Measurements from ENCODE around the gene KRTAP5-5.
"Not testable (repeated sequence)": the region's sequence is repeated elsewhere in the genome, so short reads cannot be mapped to it uniquely, and the experiment has no call there.

The KRTAP5-5 gene

DNA sequence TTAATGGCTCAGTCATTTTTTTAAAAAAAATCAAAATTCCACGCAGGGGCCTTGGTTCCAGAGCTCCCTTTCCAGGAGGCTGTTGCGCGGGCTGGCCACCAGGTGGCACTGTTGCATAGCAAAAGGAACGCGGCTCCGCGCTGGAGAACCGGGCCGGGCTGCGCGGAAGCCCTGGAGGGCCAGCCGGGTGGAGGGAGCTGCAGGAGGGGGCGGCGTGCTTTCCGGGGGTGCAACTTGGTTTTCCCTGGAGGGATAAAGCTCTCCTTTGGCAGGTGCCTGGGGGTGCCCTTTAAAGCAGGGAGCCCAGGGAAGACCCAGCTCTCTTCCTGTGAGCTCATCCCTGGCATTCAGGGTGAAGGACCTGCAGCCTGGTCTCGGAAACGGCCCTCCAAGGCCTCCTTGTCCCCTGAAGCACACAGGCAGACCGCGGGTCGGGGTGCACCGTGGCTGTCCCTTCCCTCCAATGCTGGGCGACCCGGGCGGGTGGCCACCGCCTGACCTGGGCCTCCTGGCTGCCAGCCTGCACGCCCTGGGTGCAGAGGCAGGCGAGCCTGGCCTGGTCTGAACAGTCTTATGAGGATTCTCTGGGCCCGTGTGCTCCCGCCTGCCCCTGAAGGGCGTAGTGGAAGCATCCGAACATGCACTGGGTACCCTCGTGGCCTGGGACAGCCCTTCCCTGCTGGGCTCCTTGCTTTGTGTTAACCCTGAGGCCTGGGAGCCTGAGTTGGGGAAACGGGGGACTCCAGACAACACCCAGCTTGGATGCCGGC, 23.4 kb downstream of the KRTAP5-5 start:
- Mint-ChIP-seq H3K9me3 (no peaks in the 10 kb centered on the region), H3K4me1 (no peaks in the 10 kb centered on the region), H3K27me3 (peaks cover 12% of the 10 kb centered on the region), H3K4me3 (no peak overlapping the region), H3K27ac (no peak overlapping the region), H3K36me3 (no peaks in the 10 kb centered on the region)
- DNase-seq (ENCODE audit: low spot score in 2 of 2) (peak; percentile 84 to 89), ATAC-seq (ENCODE audit: low read depth) (peak; percentile 80)

DNA sequence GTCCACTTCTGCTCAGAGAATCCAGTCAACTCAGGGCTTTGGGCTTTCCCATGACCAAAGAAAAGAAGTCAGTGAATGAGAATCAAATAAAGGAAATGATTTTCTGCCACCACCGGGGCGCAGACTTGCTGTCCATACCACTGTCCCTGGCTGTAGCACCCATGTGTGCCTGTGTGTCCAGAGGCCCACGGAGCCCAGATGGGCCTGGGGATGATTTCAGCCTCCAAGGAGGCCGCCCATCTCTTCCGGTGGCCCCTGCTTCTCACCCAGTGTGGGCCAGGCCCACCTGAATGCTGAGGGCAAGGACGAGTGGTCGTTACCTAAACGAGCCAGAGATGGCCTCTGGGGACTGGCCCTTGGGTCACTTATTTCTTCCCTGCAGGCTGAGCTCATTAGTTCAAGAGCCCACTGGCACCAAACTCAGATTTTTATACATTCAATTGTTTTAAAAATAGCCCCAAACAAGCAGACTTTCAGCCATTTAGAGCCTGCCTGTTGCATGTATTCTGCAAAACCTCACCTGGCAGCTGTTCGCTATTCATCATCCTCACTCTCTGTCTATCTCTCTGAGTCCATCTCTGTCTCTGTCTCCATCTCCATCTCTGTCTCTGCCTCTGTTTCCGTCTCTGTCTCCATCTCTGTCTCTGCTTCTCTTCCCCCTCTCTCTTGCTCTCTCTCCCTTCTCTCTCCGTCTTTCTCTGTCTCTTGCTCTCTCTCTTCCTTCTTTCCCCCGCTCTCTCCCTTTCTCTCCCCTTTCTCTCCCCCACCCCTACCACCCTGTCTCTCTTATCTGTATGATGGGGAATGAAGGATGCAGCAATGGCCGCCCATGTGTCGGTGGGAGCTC, 24.2 kb downstream of the KRTAP5-5 start:
- peaks cover 15% of the 10 kb centered on the region for H3K27me3 Mint-ChIP-seq

DNA sequence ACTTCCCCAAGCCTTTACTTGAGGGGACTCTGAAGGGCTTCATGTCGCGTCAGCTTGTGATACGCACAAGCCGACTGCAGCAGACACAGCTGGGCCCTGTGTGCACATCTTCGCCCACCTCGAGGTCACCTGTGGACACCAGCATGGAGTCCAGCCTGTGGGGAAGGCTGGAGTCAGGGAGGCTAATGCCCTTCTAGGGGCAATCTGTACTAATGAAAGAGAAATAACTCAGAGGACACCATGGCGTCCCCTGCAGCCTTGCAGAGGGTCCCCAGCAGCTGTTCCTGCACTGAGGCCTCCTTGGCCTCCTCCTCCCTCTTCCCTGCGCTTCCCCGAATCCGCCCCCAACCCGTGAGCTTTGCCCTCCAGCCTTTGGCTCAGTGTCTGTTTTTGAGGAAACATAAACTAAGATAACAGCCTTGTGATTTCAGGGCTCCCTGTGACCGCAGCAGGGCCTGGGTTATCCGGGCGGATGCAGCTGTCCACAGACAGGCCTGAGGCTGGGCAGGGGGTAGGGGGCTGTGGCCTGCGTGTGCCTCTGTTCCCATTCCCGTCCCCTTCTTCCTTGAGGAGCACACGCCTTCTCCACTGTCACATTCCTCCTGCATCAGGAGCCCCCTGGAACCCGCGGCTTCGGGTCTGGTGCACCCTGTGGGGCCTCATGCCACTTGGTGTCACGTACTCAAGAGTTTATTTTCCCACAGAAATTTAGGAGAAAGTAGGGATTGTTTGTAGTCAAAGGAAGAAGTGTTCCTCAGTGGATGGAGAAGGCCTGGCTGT, 25.0 kb downstream of the KRTAP5-5 start:
- H3K4me3 Mint-ChIP-seq, result no peak overlapping the region
- no peaks in the 10 kb centered on the region for H3K36me3 Mint-ChIP-seq
- peaks cover 15% of the 10 kb centered on the region for H3K27me3 Mint-ChIP-seq
- H3K27ac Mint-ChIP-seq, result no peak overlapping the region
- H3K4me1 Mint-ChIP-seq, result no peaks in the 10 kb centered on the region
- no peaks in the 10 kb centered on the region for H3K9me3 Mint-ChIP-seq
- ATAC-seq (ENCODE audit: low read depth) (no peak), DNase-seq (ENCODE audit: low spot score in 2 of 2) (no peak)

More for the DNA sequence above, 24.2 kb downstream of the KRTAP5-5 start:
- no peak for ATAC-seq (ENCODE audit: low read depth)
- DNase-seq (ENCODE audit: low spot score in 2 of 2), result no peak
- no peaks in the 10 kb centered on the region for H3K4me1 Mint-ChIP-seq
- H3K4me3 Mint-ChIP-seq, result no peak overlapping the region
- no peaks in the 10 kb centered on the region for H3K9me3 Mint-ChIP-seq
- no peaks in the 10 kb centered on the region for H3K36me3 Mint-ChIP-seq
- no peak overlapping the region for H3K27ac Mint-ChIP-seq

DNA sequence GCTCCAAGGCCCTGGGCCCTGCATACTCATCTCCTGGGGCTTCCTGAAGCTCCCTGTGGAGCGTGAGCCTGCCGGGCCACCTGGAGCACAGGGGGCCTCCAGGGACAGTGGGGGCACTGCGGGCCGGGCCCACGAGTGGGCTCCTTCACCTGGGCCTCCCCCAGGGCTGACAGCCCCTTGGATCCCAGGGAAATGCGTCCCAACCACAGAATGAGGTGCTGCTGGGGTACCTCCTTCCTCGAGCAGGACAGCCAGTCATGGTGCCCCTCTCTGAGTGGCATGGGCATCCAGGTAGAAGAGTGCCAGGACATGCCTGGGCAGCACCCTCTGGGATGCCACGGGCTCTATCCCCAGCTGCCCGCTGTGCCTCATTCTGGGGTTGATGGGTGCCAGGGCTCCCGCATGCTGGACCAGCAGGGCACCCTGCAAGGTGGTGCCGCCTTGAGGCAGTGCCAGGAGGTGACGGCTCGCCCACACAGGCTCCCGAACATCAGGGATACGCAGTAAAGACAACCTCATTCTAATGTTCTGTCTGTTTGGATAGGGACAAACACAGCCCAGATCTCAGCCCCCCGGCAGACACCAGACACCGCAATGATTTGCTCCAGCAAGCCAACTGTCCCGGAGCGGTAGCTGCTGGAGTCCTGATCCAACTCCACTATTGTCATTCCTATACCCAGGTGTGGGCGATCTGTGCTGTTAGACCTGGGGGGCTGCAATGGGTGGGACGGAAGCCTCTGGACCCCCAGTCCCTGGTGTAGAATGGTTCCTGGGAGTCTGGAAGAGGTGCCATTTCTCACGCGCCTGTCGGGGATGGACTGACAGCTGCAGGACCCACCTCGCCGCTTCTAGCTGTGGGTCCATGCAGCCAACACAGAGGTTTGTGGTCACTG, 25.8 kb downstream of the KRTAP5-5 start:
- ATAC-seq (ENCODE audit: low read depth), result no peak

DNA sequence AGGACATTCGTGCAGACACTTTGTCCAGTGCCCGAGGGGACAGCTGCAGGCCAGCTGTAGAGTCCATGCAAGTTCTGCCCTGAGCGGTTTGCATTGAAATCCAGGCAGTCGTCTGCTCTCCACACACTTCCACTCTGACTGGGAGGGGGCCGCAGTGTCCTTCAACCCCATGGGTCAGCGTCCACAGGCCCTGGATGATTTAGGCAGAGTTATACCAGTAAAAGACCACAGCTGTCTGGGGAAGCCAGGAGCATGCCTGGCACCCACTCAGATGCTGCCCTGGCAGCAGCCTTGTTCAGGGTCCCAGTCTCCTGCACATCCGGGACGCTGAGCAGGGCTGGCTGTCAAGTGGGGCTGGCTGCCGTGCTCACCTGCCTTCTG, 26.5 kb downstream of the KRTAP5-5 start:
- ATAC-seq (ENCODE audit: low read depth) (no peak), DNase-seq (ENCODE audit: low spot score in 2 of 2) (no peak)
- Mint-ChIP-seq H3K4me1 (no peaks in the 10 kb centered on the region), H3K27me3 (peaks cover 23% of the 10 kb centered on the region), H3K9me3 (no peaks in the 10 kb centered on the region), H3K4me3 (no peak overlapping the region), H3K36me3 (no peaks in the 10 kb centered on the region), H3K27ac (no peak overlapping the region)

More for the DNA sequence above, 25.8 kb downstream of the KRTAP5-5 start:
- H3K9me3 Mint-ChIP-seq, result no peaks in the 10 kb centered on the region
- H3K4me3 Mint-ChIP-seq, result no peak overlapping the region
- H3K27ac Mint-ChIP-seq, result no peak overlapping the region
- no peaks in the 10 kb centered on the region for H3K36me3 Mint-ChIP-seq
- DNase-seq (ENCODE audit: low spot score in 2 of 2), result no peak
- H3K27me3 Mint-ChIP-seq, result peaks cover 21% of the 10 kb centered on the region
- H3K4me1 Mint-ChIP-seq, result no peaks in the 10 kb centered on the region

DNA sequence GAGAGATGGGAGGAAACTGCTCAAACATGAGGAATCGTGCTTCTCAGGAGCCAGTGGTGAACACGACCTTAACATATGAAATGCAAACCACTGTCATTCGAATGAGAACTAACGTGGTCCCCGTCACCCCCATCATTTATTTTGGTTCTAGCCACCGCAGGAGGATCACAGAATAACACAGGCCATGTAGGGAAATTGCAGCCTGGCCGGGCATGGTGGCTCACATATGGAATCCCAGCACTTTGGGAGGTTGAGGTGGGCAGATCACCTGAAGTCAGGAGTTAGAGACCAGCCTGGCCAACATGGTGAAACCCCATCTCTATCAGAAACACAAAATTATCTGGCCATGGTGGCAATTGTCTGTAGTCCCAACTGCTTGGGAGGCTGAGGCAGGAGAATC, 27.1 kb downstream of the KRTAP5-5 start:
- peaks cover 23% of the 10 kb centered on the region for H3K27me3 Mint-ChIP-seq
- H3K4me3 Mint-ChIP-seq, result no peak overlapping the region
- no peaks in the 10 kb centered on the region for H3K9me3 Mint-ChIP-seq
- DNase-seq (ENCODE audit: low spot score in 2 of 2), result no peak
- no peak overlapping the region for H3K27ac Mint-ChIP-seq
- H3K36me3 Mint-ChIP-seq, result no peaks in the 10 kb centered on the region
- no peak for ATAC-seq (ENCODE audit: low read depth)
- H3K4me1 Mint-ChIP-seq, result no peaks in the 10 kb centered on the region

DNA sequence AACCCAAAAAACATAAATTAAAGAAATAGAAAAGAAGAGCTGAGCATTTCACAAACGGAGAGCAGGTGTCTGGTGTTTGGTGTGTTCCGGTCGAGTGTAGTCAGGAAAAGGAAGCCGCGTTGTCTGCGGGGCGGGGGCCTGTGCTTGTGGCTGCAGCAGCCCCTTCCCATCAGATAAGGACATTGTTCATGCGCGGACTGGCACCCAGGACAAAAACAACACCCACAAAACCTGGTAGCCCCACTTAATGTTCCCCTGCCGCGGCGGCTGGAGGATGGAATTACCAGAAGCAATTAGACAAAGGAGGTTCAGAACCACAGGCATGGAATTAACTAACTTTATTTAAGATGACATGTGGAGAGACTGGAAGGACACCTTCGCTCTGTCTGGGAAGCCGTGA, 29.9 kb downstream of the KRTAP5-5 start:
- Mint-ChIP-seq H3K27me3 (peaks cover 21% of the 10 kb centered on the region), H3K4me3 (no peak overlapping the region), H3K4me1 (no peaks in the 10 kb centered on the region), H3K36me3 (no peaks in the 10 kb centered on the region), H3K27ac (no peak overlapping the region), H3K9me3 (no peaks in the 10 kb centered on the region)
- DNase-seq (ENCODE audit: low spot score in 2 of 2) (no peak), ATAC-seq (ENCODE audit: low read depth) (no peak)

DNA sequence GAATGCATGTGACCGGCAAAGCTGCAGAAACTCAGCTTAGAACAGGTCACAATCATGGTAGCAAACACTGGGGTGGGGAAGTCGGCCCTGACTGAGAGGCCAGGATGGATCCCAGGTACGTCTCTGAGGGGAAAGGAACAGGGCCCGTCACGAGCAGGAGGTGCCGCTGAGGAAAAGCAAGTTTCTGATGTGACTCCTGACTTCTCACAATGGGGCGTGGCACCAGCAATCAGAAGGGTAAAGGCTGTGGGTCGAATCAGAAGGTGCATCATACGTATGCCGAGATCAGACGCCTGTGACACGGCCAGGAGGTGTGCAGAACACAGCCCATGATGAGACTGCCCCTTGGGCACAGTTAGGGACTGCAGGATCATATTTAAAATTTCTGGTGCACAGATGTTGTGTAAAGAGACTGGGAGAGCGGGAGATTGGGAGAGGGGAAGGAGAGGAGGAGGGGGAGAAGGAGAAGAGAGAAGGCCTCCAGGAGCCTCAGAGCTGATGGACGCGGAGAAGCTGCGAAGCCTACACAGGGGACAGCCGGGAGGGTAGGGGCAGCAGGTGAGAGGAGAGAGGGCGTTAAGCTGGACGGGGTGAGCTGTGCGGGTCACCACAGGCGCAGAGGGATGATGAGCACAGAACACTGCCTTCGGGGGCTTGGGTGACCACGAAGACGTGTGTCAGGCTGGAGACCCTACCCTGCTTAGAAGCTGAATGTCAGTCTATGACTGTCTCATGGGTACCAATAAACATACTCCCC, 30.7 kb downstream of the KRTAP5-5 start:
- Mint-ChIP-seq H3K27ac (no peak overlapping the region), H3K9me3 (no peaks in the 10 kb centered on the region), H3K36me3 (no peaks in the 10 kb centered on the region), H3K4me3 (no peak overlapping the region), H3K27me3 (peaks cover 20% of the 10 kb centered on the region), H3K4me1 (no peaks in the 10 kb centered on the region)
- DNase-seq (ENCODE audit: low spot score in 2 of 2), result no peak
- no peak for ATAC-seq (ENCODE audit: low read depth)

DNA sequence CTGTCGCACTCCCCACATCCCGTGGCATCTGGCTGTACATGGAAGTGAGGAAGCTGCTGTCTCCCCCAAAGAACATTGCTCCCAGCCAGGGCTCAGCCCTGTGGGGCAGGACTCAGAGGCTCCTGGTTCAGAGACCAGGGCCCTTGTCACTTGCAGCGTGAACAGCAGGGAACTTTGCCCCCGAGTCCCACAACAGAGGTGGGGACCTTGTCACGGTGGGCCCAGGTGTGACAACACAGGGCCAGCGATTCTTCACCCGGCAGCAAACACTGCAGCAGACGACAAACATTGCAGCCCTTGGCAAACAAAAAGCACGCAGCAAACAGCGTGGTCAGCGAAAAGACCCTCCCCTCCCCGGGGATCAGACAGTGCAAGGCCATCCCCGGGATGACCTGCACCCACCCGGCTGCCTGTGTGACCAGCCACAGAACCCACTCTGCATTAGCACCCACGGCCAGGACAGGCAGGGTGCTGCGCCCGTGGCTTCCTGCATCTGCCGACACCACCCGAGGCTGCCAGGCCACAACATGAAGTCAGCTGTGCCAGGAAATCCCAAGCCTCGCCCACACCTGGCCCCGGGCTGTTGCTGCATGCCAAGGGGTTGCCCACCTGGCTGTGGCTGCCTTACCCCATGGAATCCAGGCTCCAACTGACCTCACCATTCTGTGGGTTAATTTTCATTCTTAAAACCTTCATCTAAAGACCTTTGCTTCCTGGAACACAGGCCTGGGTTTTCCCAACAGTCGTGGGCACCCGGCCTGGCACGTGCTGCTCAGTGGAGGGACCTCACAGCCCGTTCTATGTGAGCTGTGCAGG, 32.1 kb downstream of the KRTAP5-5 start:
- DNase-seq (ENCODE audit: low spot score in 2 of 2); H3K4me3 Mint-ChIP-seq; ATAC-seq (ENCODE audit: low read depth); H3K27ac Mint-ChIP-seq; H3K4me1 Mint-ChIP-seq; H3K36me3 Mint-ChIP-seq; H3K9me3 Mint-ChIP-seq: not testable (repeated sequence)
- H3K27me3 Mint-ChIP-seq, result peaks cover 21% of the 10 kb centered on the region

DNA sequence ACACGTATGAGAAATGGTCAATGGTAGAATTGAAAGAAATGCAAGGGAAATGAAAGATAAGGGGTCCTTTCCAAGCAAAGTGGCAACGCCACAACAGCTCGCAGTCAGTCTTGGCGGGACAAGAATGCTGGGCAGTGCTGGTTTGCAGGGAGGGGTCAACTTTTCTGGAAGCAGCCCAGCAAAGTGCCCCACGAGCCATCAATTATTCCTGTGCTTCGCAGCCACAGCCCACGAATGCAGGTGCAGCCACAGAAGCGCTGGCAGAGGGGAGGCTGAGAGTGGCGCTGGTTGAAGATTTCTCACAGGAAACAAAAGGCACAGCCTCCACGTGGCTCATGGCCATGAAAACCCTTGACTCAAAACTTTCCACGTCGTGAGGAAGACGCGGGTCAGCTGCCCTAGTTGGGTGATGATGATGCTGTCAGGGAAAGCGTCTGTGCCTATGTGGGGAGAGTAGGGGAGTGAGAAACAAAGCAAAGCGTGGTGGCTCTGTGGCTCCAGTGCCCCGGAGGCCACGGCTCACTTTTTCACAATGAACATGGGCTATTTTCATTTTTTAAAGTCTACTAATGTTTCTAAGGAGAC, 33.2 kb downstream of the KRTAP5-5 start:
- H3K27me3 Mint-ChIP-seq, result peaks cover 18% of the 10 kb centered on the region
- H3K9me3 Mint-ChIP-seq; H3K4me1 Mint-ChIP-seq; H3K4me3 Mint-ChIP-seq; H3K27ac Mint-ChIP-seq; ATAC-seq (ENCODE audit: low read depth); DNase-seq (ENCODE audit: low spot score in 2 of 2); H3K36me3 Mint-ChIP-seq: not testable (repeated sequence)

DNA sequence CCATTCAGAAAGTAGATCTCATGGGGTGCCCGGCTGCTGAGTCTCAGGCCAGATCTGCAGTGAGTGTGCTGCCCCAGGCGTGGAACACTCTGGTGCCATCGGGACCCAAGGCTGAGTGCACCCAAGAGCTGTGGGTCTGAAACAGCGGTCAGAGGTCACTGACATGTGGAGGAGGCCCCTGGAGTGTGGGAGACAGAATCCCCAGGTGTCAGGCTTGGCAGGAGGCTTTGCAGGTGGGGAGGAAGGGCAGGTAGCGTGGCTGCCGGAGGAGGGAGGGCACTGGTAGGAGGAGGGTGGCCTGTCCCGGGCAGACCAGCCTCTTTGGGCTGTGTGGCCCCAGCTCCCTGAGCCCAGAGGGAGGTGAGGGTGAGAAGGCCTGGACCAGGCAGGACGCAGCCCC, 35.7 kb downstream of the KRTAP5-5 start:
- ATAC-seq (ENCODE audit: low read depth), result no peak
- Mint-ChIP-seq H3K27me3 (peaks cover 14% of the 10 kb centered on the region), H3K4me3 (no peak overlapping the region), H3K9me3 (no peaks in the 10 kb centered on the region), H3K36me3 (no peaks in the 10 kb centered on the region), H3K4me1 (no peaks in the 10 kb centered on the region), H3K27ac (no peak overlapping the region)
- no peak for DNase-seq (ENCODE audit: low spot score in 2 of 2)
